MCF 10A (cell line): ENCODE results near the gene TMEM132A. TPM values are rescaled to one million over a fixed set of nuclear protein-coding genes. Genes with fewer than 3 reads are reported as not detected.
"Not testable (repeated sequence)": the region's sequence is repeated elsewhere in the genome, so short reads cannot be mapped to it uniquely, and the experiment has no call there.

Source experiments
- BruUV-seq: library from RNA; stranded (reverse); fragments of 400-500 nt; replicated peaks from 2 replicates; lab custom pipeline; 2021; lab: Mats Ljungman, UMichigan
- CTCF ChIA-PET: fragments of 300-600 bp; sonication (Branson Sonifier 250); formaldehyde crosslinking; extraction: SDS; loops from one replicate; lab custom pipeline; 2021; ENCODE audit warnings: antibody characterized with exemption, inconsistent platforms; lab: Yijun Ruan, JAX
- POLR2A ChIA-PET: fragments of 300-600, 350-650 bp; sonication (Branson Sonifier 250); formaldehyde crosslinking; extraction: SDS; loops from one replicate; lab custom pipeline; 2020; ENCODE audit warnings: antibody characterized with exemption, inconsistent platforms; lab: Yijun Ruan, JAX
- DNase-seq: peaks from one replicate; pipeline ENCODE4 v3.0.0-alpha.2; 2018; ENCODE audit not compliant: unreplicated experiment
- H3K27ac Mint-ChIP-seq: one replicate; pipeline ENCODE4 v1.8.0; 2022; ENCODE audit warnings: mild to moderate bottlenecking, low read depth, mixed read lengths; ENCODE audit not compliant: unreplicated experiment
- H3K27me3 Mint-ChIP-seq: one replicate; pipeline ENCODE4 v1.8.0; 2022; ENCODE audit warnings: mixed read lengths; ENCODE audit not compliant: insufficient read depth, unreplicated experiment
- H3K36me3 Mint-ChIP-seq: one replicate; pipeline ENCODE4 v1.8.0; 2022; ENCODE audit warnings: mild to moderate bottlenecking, moderate library complexity, mixed read lengths; ENCODE audit not compliant: insufficient read depth, unreplicated experiment
- H3K4me1 Mint-ChIP-seq: one replicate; pipeline ENCODE4 v1.8.0; 2022; ENCODE audit warnings: mixed read lengths; ENCODE audit not compliant: insufficient read depth, unreplicated experiment
- H3K4me3 Mint-ChIP-seq: one replicate; pipeline ENCODE4 v1.8.0; 2022; ENCODE audit warnings: mild to moderate bottlenecking, moderate library complexity, mixed read lengths; ENCODE audit not compliant: unreplicated experiment
- H3K9me3 Mint-ChIP-seq: one replicate; pipeline ENCODE4 v1.8.0; 2022; ENCODE audit warnings: mixed read lengths; ENCODE audit not compliant: unreplicated experiment
- CTCF ChIP-seq: fragments of 200-600 bp; IDR thresholded peaks from one replicate; pipeline ENCODE4 v1.8.0; 2022; ENCODE audit warnings: antibody characterized with exemption, mild to moderate bottlenecking; ENCODE audit not compliant: unreplicated experiment
- intact Hi-C: fragments of 100-400 bp; cut with micrococcal nuclease; formaldehyde crosslinking; loops from 2 replicates; pipeline ENCODE4 v1.14.1; 2022
- total RNA-seq: library from RNA; stranded (reverse); gene quantifications from 2 replicates; pipeline ENCODE4 v1.2.3, GENCODE V29; 2022

The TMEM132A gene
- total RNA-seq, 1 experiment from 2014 or later, result 20.5 TPM

DNA sequence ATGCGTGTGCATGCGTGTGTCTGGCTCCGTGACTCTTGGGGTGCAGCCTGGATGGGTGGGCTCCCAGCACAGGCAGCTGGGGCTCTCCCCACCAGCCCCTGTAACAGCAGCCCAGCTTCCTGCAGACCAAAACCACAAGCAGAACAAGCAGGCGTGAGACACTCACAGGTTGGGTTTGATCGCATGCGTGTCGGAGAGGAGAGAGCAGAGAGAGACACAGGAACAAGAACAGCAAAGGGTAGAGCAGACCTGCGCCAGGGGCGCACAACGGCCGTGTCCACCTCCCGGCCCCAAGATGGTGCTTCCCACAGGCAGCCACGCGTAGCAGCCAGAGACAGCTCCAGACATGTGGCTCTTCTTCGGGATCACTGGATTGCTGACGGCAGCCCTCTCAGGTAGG lies 47.3 kb downstream of the TMEM132A start, which contains the start of gene CD6:
CD6 (plus strand) TSS at position 161 of the 400 bp plus-strand sequence; CDS start at position 347, 186 bp downstream.
- TF ChIP-seq CTCF, result no peak
- no peak for DNase-seq
- H3K4me1 Mint-ChIP-seq, result no peaks in the 10 kb centered on the region
- H3K4me3 Mint-ChIP-seq, result no peak within 1 kb of the TSS
- H3K36me3 Mint-ChIP-seq, result no peaks in the 10 kb centered on the region
- no peaks in the 10 kb centered on the region for H3K27me3 Mint-ChIP-seq
- no TSS peak for BruUV-seq
- intact Hi-C loops, result no loop called here
- no peak within 1 kb of the TSS for H3K27ac Mint-ChIP-seq
- CTCF ChIA-PET, result interaction anchor here (0.5 to 1.2 kb wide), 7 partner anchors 9 to 695 kb away, joined by 3 to 5 read pairs (median 4); no protein-coding TSS in a partner anchor
- POLR2A ChIA-PET, result no interaction called here
- H3K9me3 Mint-ChIP-seq, result peaks cover 16% of the 10 kb centered on the region

GRCh38 chr11:60972182-60973030 lies 48.1 kb downstream of the TMEM132A start:
- ChIA-PET CTCF (interaction anchor here (0.5 to 1.2 kb wide), 3 partner anchors 8 to 694 kb away, joined by 4 to 5 read pairs (median 5); no protein-coding TSS in a partner anchor), POLR2A (no interaction called here)
- no peak for DNase-seq
- no peak overlapping the region for H3K27ac Mint-ChIP-seq
- no peaks in the 10 kb centered on the region for H3K27me3 Mint-ChIP-seq
- TF ChIP-seq CTCF, result no peak
- peaks cover 12% of the 10 kb centered on the region for H3K9me3 Mint-ChIP-seq
- H3K4me1 Mint-ChIP-seq, result no peaks in the 10 kb centered on the region
- H3K36me3 Mint-ChIP-seq, result no peaks in the 10 kb centered on the region
- BruUV-seq, result no TSS peak
- intact Hi-C loops, result no loop called here
- no peak overlapping the region for H3K4me3 Mint-ChIP-seq

GRCh38 chr11:60973699-60974098 lies 49.4 kb downstream of the TMEM132A start:
- Mint-ChIP-seq H3K27ac (no peak overlapping the region), H3K4me3 (no peak overlapping the region), H3K9me3 (peaks cover 2% of the 10 kb centered on the region), H3K4me1 (no peaks in the 10 kb centered on the region), H3K36me3 (no peaks in the 10 kb centered on the region), H3K27me3 (no peaks in the 10 kb centered on the region)
- BruUV-seq, result no TSS peak
- intact Hi-C loops, result no loop called here
- TF ChIP-seq CTCF, result no peak
- ChIA-PET POLR2A (no interaction called here), CTCF (no interaction called here)
- no peak for DNase-seq

- POLR2A ChIA-PET, H3K9me3 Mint-ChIP-seq, H3K27ac Mint-ChIP-seq, H3K4me1 Mint-ChIP-seq, DNase-seq, H3K4me3 Mint-ChIP-seq, intact Hi-C loops, H3K36me3 Mint-ChIP-seq, H3K27me3 Mint-ChIP-seq, BruUV-seq: not testable (repeated sequence)
- CTCF ChIA-PET, result interaction anchor here (0.6 kb wide), 1 partner anchor 1767 kb away, joined by 3 read pairs; no protein-coding TSS in a partner anchor
Observed at GRCh38 chr11:60974316-60974715, 50.1 kb downstream of the TMEM132A start.
